Uterine smooth muscle cell (primary cell): ENCODE measurements around the gene MOCS3. TPM values are rescaled to one million over a fixed set of nuclear protein-coding genes. Genes with fewer than 3 reads are reported as not detected.

Experiments used
- total RNA-seq: library from RNA; depleted of rRNA; stranded (reverse); fragments of >200 nt; gene quantifications from 2 replicates; pipeline ENCODE4 v1.2.3, GENCODE V29; 2014

The MOCS3 gene, protein sequence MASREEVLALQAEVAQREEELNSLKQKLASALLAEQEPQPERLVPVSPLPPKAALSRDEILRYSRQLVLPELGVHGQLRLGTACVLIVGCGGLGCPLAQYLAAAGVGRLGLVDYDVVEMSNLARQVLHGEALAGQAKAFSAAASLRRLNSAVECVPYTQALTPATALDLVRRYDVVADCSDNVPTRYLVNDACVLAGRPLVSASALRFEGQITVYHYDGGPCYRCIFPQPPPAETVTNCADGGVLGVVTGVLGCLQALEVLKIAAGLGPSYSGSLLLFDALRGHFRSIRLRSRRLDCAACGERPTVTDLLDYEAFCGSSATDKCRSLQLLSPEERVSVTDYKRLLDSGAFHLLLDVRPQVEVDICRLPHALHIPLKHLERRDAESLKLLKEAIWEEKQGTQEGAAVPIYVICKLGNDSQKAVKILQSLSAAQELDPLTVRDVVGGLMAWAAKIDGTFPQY
- total RNA-seq = 11.0 and 13.4 TPM in 2 replicates

DNA sequence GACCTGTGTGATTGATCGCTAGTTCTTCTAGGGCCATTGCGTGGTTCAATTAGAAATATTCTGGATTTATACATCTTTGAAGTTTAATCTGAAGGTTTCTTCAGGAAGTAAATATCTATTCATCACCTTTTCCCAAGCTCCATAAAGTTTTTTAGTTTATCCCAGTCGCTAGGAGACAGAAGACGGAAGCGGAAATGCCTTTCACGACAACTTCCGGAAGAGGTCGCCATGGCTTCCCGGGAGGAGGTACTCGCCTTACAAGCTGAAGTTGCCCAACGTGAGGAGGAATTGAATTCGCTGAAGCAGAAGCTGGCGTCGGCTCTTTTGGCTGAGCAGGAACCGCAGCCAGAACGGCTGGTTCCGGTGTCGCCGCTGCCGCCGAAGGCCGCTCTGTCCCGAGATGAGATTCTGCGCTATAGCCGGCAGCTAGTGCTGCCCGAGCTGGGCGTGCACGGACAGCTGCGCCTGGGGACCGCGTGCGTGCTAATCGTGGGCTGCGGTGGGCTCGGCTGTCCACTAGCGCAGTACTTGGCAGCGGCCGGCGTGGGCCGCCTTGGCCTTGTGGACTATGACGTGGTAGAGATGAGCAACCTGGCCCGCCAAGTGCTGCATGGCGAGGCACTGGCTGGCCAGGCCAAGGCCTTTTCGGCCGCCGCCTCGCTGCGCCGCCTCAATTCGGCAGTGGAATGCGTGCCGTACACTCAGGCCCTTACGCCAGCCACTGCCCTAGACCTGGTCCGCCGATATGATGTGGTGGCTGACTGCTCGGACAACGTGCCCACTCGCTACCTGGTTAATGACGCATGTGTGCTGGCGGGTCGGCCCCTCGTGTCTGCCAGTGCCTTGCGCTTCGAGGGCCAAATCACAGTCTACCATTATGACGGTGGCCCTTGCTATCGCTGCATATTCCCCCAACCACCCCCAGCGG is at the start of gene MOCS3:
Gene MOCS3 (plus strand): TSS at position 204 of the 928 bp plus-strand sequence. CDS start 25 bp downstream, at position 229.

DNA sequence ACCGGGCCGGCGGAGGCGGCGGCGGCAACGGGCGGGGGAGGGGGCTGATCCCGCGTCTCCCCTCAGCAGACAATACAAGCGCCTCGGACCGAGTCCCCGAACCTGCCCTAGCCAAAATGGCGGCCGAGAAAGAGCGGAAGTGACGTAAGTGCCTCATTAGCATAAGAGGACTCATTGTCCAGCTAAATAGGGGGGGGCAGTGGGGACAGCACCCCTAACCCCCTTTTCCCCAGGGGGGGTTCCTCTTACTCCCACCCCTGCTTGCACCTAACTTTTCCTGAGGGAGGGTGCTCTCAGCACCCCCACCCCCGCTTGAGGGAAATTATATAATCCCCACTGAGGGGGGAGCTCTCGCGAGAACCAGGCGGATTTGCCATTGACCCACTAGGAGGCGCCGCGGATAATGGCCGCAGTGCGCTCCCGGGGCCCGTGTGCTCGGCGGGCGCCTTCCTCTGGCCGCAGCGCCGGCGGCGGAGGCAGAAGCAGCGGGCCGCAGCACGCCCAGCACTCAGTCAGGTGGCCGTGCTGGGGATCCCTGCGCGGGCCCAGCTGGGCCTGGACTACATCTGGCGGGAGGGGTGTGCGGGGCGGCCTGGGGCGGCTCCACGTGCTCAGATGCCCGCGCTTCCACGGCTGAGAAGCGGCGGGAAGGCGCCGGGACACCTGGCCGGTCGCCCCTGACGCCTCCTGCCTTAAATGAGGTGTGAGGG is 27.2 kb upstream of the MOCS3 start, which contains the start of gene ADNP:
Gene ADNP (minus strand): TSS at position 132 of the 710 bp plus-strand sequence. CDS start 27,441 bp downstream, outside the sequence.

DNA sequence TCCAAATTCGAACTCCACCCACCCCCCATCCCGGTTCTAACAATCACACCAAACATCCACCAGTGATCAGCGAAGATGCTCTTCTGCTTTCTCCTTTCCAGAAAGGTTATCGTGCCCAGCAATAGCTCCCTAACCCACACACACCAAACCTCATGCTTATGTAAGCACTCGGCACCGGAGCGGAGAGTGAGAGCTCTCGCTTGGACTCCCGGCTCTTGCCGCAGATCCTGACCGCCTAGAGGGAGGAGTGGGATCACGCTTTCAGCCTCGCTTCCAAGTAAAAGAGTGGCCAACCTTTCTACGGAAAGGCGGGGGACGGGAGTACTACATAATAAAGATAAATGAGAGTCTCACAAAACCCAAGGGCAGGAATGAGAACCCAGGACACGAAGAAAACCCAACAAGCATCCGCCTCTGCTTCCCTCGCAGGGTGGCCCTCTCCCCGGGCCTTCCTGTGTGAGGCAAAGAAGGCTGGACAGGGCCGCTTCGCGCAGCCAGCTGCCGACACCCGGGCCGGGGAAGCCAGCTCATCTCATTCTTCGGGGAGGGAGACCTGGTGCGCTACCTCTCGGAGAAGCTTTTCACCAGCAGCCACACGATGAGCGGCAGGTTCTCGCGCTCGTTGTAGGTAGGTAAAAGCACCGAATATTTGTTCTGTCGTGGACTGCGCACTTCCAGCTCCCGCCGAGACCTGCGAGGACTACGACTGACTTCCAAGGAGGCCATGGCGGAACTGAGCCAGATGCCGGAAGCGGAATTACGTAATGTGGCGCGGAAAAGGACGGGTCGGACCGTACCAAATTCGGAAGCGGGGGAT is 612 bp upstream of the MOCS3 start, which contains the start of gene DPM1:
Gene DPM1 (minus strand): TSS at position 735 of the 817 bp plus-strand sequence. CDS start 9 bp downstream, at position 726.

Other genes with a start within 250 kb of the MOCS3 start
- 2.3 and 3.5 TPM in 2 replicates for gene PARD6B, start 227.2 kb upstream of the MOCS3 start, total RNA-seq
- 14.2 and 17.9 TPM in 2 replicates for gene BCAS4, start 163.8 kb upstream of the MOCS3 start, total RNA-seq
- gene ADNP, start 27.4 kb upstream of the MOCS3 start, total RNA-seq = 35.7 and 36.1 TPM in 2 replicates
- 81.1 and 115 TPM in 2 replicates for gene DPM1, start 286 bp upstream of the MOCS3 start, total RNA-seq
- 78.0 and 103 TPM in 2 replicates for gene KCNG1, start 64.3 kb downstream of the MOCS3 start, total RNA-seq